CD4-positive, CD25-positive, alpha-beta regulatory T cell (primary cell): ENCODE results near the gene OLA1. TPM values are rescaled to one million over a fixed set of nuclear protein-coding genes. Genes with fewer than 3 reads are reported as not detected.

Source experiments
- polyA plus RNA-seq, 4 donors: library from polyadenylated mRNA; unstranded; fragments of 300-500 nt; fragmentation: Illumina TruSeq; gene quantifications; one replicate each; pipeline ENCODE4 v1.2.3, GENCODE V29; 2021
- total RNA-seq: library from RNA; stranded (reverse); gene quantifications from one replicate; pipeline ENCODE4 v1.2.3, GENCODE V29; 2022

Gene OLA1
- total and polyA plus RNA-seq, 5 donors from 2014 or later = 36.9 to 77.4 (median 59.9) TPM

Other genes starting within 250 kb of the OLA1 start
- gene SP9, start 86.4 kb upstream of the OLA1 start, total RNA-seq = not detected
- not detected for gene SP9, start 86.4 kb upstream of the OLA1 start, polyA plus RNA-seq
- 11.5 TPM for gene SCRN3, start 147.2 kb upstream of the OLA1 start, total RNA-seq
- 10 to 100 TPM; 10.0 to 12.8 (median 11.4) TPM for gene SCRN3, start 147.2 kb upstream of the OLA1 start, polyA plus RNA-seq
- 42.7 TPM for gene GPR155, start 238.5 kb upstream of the OLA1 start, total RNA-seq
- gene GPR155, start 238.5 kb upstream of the OLA1 start, polyA plus RNA-seq = 10 to 100 TPM; 15.0 to 20.1 (median 18.9) TPM